ENCODE results near the gene C1orf232. TPM values are rescaled to one million over a fixed set of nuclear protein-coding genes. Genes with fewer than 3 reads are reported as not detected.

The C1orf232 gene
- total and polyA plus RNA-seq, 2 of the 8 experiments (the other 6 are each of a cell fraction or from before 2014, with no cell fraction given): not detected

- peaks cover 11% of the 10 kb centered on the region for H3K23me2 ChIP-seq (ENCODE audit: low read depth, low read length)
- H3K79me2 ChIP-seq (ENCODE audit: control insufficient read depth in 1 of 2, insufficient read depth in 2 of 2, low read length in 2 of 2): peaks cover 0 to 2% of the 10 kb centered on the region in 2 experiments; a peak in 1 of 4 replicates
- 51% methylated on average over 16 of the region's 19 CpGs; no CpG with 5 or more reads in 1 of the 2 experiments for WGBS, 2 experiments (ENCODE audit: extremely low coverage in 1 of 2, insufficient coverage in 1 of 2, insufficient read length in 1 of 2, insufficient replicate concordance in 2 of 2, low coverage in 1 of 2, low lambda C conversion rate in 2 of 2, missing lambda C conversion rate in 1 of 2)
- peak overlapping the region; percentile 39 to 65 (median 46) for H3K4me3 ChIP-seq (ENCODE audit: extremely low read depth in 1 of 4, insufficient read depth in 2 of 4, low read depth in 3 of 4, low read length in 4 of 4)
- no peak overlapping the region for H3K4ac ChIP-seq (replicated peaks; ENCODE audit: insufficient read length, low read depth, low read length)
- no peak overlapping the region for H3K23ac ChIP-seq (ENCODE audit: insufficient read length)
- no peak overlapping the region for H2BK15ac ChIP-seq (ENCODE audit: low read length)
- H3K27ac ChIP-seq (ENCODE audit: low read depth, low read length): no peak overlapping the region
- CTCF ChIA-PET (ENCODE audit: partially characterized antibody): interaction anchor here (1.0 to 1.7 kb wide), 8 partner anchors 9 to 129 kb away, joined by 3 to 9 read pairs (median 4); partner anchors contain the start of gene CATSPER4
- POLR2A ChIA-PET (ENCODE audit: partially characterized antibody): interaction anchor here (1.0 to 1.4 kb wide), 2 partner anchors 36 to 125 kb away, joined by 3 to 4 read pairs; no protein-coding TSS in a partner anchor
- no peaks in the 10 kb centered on the region for H3K36me3 ChIP-seq (ENCODE audit: control insufficient read depth in 2 of 4, insufficient read depth in 4 of 4, low read length in 3 of 4)
- H3K27me3 ChIP-seq (replicated peaks in 1 of 4; ENCODE audit: control insufficient read depth in 3 of 4, extremely low read depth in 1 of 4, insufficient read depth in 3 of 4, low read length in 3 of 4): peaks cover 31 to 51% (median 45%) of the 10 kb centered on the region in 4 experiments
- no peak overlapping the region for H3K14ac ChIP-seq (ENCODE audit: insufficient read length)
- peaks cover 5 to 34% (median 15%) of the 10 kb centered on the region in 4 experiments for H3K4me1 ChIP-seq (replicated peaks in 1 of 4; ENCODE audit: control insufficient read depth in 3 of 4, insufficient read depth in 4 of 4, low read length in 3 of 4)
- H4K5ac ChIP-seq (ENCODE audit: insufficient read length, low read depth, low read length): no peak overlapping the region
- peak overlapping the region; percentile 20 for H4K91ac ChIP-seq (replicated peaks; ENCODE audit: insufficient read length, low read length)
- H4K8ac ChIP-seq (ENCODE audit: extremely low read depth, insufficient read depth, low read length): no peak overlapping the region
- H2AFZ ChIP-seq (ENCODE audit: low read length): peak overlapping the region; percentile 14; the same call in 1 of the 2 replicates
- peak overlapping the region; percentile 81 to 89 for H3K4me2 ChIP-seq (ENCODE audit: insufficient read depth in 1 of 2, low read depth in 2 of 2, low read length in 2 of 2)
- H2AK5ac ChIP-seq (ENCODE audit: low read depth, low read length): no peak overlapping the region
- H2BK12ac ChIP-seq (ENCODE audit: low read depth, low read length): peak overlapping the region; percentile 87; the same call in 1 of the 2 replicates
- peaks cover 3 to 5% of the 10 kb centered on the region in 2 experiments for H4K20me1 ChIP-seq (replicated peaks in 1 of 2; ENCODE audit: control insufficient read depth in 1 of 2, insufficient read depth in 2 of 2, low read length in 2 of 2)
- no peak overlapping the region for H2BK120ac ChIP-seq (replicated peaks; ENCODE audit: low read depth, low read length)
- no peak for FAIRE-seq
- no peak for DNase-seq (ENCODE audit: low read depth in 1 of 2, low spot score in 2 of 2)
- no peak overlapping the region for H3K56ac ChIP-seq (replicated peaks; ENCODE audit: insufficient read length, low read depth, low read length)
- peak overlapping the region in 3 of 4 experiments; percentile 10 to 44 (median 20); a peak in 1 of 7 replicates for H3K9ac ChIP-seq (replicated peaks in 1 of 4; ENCODE audit: extremely low read depth in 1 of 4, low read depth in 3 of 4, low read length in 3 of 4)
- no peak overlapping the region for H2BK20ac ChIP-seq (ENCODE audit: low read length)
- no peaks in the 10 kb centered on the region for H3K79me1 ChIP-seq (ENCODE audit: low read depth, low read length)
- H3K18ac ChIP-seq (ENCODE audit: extremely low read depth, low read length): peak overlapping the region; percentile 78
- no peaks in the 10 kb centered on the region for H3K9me3 ChIP-seq (ENCODE audit: insufficient read depth in 2 of 2, low read depth in 1 of 2, low read length in 1 of 2)
- H2BK5ac ChIP-seq (ENCODE audit: low read depth, low read length): peak overlapping the region; percentile 24; the same call in 1 of the 2 replicates
- no peak for TF ChIP-seq SRF (IDR thresholded peaks at IDR 0.05; ENCODE audit: low read depth, low read length)
- TF ChIP-seq ATF2 (IDR thresholded peaks at IDR 0.05; ENCODE audit: low read length): no peak
- TF ChIP-seq JUN (IDR thresholded peaks at IDR 0.05; ENCODE audit: low read depth, low read length): no peak
- TF ChIP-seq KDM5A (IDR thresholded peaks at IDR 0.05; ENCODE audit: low read length): no peak
- TF ChIP-seq ATF3 (IDR thresholded peaks at IDR 0.05; ENCODE audit: insufficient read depth, low read depth, low read length): no peak
- TF ChIP-seq YY1 (IDR thresholded peaks at IDR 0.05; ENCODE audit: low read depth, low read length): no peak
- TF ChIP-seq SP2 (IDR thresholded peaks at IDR 0.05; ENCODE audit: low read length): no peak
- TF ChIP-seq POU5F1 (IDR thresholded peaks at IDR 0.05; ENCODE audit: low read depth, low read length): no peak
Measured at GRCh38 chr1:26164861-26165842, 3.6 kb downstream of the C1orf232 start.

Data from H1 (cell line).